ENCODE results near the gene ITM2B. TPM values are rescaled to one million over a fixed set of nuclear protein-coding genes. Genes with fewer than 3 reads are reported as not detected.

ITM2B gene
- total and polyA plus RNA-seq, 10 of the 15 experiments (the other 5 are each of a cell fraction or from before 2014, with no cell fraction given) = 2.5 to 18.1 (median 4.9) TPM

DNA sequence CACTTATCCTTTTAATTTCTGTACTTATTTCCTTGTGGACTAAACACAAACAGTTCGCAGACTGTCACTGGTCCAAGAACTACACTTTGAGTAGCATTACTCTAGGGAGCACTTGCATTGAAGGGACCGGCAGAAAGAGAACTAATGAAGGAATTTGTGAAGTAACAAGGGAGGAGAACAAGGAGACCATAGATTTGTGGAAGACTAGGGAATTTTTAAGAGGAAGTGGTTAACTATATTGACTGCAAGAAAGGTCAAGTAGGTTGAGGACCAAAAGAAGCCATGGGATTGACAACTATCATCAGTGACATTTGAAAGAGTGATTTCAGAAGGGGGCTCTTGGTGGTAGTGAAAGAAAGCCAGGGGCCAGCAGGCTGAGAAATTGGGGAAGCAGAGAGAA is 66.6 kb downstream of the ITM2B start (continued):
- TF ChIP-seq, protein P1, sequence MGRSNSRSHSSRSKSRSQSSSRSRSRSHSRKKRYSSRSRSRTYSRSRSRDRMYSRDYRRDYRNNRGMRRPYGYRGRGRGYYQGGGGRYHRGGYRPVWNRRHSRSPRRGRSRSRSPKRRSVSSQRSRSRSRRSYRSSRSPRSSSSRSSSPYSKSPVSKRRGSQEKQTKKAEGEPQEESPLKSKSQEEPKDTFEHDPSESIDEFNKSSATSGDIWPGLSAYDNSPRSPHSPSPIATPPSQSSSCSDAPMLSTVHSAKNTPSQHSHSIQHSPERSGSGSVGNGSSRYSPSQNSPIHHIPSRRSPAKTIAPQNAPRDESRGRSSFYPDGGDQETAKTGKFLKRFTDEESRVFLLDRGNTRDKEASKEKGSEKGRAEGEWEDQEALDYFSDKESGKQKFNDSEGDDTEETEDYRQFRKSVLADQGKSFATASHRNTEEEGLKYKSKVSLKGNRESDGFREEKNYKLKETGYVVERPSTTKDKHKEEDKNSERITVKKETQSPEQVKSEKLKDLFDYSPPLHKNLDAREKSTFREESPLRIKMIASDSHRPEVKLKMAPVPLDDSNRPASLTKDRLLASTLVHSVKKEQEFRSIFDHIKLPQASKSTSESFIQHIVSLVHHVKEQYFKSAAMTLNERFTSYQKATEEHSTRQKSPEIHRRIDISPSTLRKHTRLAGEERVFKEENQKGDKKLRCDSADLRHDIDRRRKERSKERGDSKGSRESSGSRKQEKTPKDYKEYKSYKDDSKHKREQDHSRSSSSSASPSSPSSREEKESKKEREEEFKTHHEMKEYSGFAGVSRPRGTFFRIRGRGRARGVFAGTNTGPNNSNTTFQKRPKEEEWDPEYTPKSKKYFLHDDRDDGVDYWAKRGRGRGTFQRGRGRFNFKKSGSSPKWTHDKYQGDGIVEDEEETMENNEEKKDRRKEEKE (IDR thresholded peaks at IDR 0.05) = no peak
- TF ChIP-seq ETV6 (conservative IDR thresholded peaks at IDR 0.05 in 1 of 2, IDR thresholded peaks at IDR 0.05 in 1 of 2; ENCODE audit: borderline replicate concordance in 1 of 2, low read depth in 1 of 2) = no peak
- no peak for TF ChIP-seq ZBED1 (IDR thresholded peaks at IDR 0.05; ENCODE audit: borderline replicate concordance)
- no peak for TF ChIP-seq NFYA (IDR thresholded peaks at IDR 0.05; ENCODE audit: borderline replicate concordance, low read depth, low read length)
- TF ChIP-seq, protein P2, sequence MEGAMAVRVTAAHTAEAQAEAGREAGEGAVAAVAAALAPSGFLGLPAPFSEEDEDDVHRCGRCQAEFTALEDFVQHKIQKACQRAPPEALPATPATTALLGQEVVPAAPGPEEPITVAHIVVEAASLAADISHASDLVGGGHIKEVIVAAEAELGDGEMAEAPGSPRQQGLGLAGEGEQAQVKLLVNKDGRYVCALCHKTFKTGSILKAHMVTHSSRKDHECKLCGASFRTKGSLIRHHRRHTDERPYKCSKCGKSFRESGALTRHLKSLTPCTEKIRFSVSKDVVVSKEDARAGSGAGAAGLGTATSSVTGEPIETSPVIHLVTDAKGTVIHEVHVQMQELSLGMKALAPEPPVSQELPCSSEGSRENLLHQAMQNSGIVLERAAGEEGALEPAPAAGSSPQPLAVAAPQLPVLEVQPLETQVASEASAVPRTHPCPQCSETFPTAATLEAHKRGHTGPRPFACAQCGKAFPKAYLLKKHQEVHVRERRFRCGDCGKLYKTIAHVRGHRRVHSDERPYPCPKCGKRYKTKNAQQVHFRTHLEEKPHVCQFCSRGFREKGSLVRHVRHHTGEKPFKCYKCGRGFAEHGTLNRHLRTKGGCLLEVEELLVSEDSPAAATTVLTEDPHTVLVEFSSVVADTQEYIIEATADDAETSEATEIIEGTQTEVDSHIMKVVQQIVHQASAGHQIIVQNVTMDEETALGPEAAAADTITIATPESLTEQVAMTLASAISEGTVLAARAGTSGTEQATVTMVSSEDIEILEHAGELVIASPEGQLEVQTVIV (IDR thresholded peaks at IDR 0.05; ENCODE audit: borderline replicate concordance, partially characterized antibody) = no peak
- TF ChIP-seq MTA3 (IDR thresholded peaks at IDR 0.05; ENCODE audit: borderline replicate concordance, low read length) = no peak
- TF ChIP-seq ZZZ3 (IDR thresholded peaks at IDR 0.05; ENCODE audit: control insufficient read depth, insufficient read length, low read depth) = no peak
- TF ChIP-seq CHD2 (IDR thresholded peaks at IDR 0.05; ENCODE audit: borderline replicate concordance, low read depth, low read length) = no peak
- no peak for TF ChIP-seq TAF1 (IDR thresholded peaks at IDR 0.05; ENCODE audit: borderline replicate concordance, low read depth, low read length)
- TF ChIP-seq RCOR1 (conservative IDR thresholded peaks at IDR 0.05; ENCODE audit: low read depth, low read length) = no peak
- TF ChIP-seq IRF4 (IDR thresholded peaks at IDR 0.05; ENCODE audit: low read depth, low read length) = no peak

Data from GM12878 (cell line).